HepG2 (cell line): ENCODE results near the gene CTSW. TPM values are rescaled to one million over a fixed set of nuclear protein-coding genes. Genes with fewer than 3 reads are reported as not detected.
A peak's percentile ranks its signal among the peaks of the same experiment; 100 is the strongest.

ENCODE experiments used
- DMTF1 ChIP-seq: sonication (generic); formaldehyde crosslinking; IDR thresholded peaks from 2 replicates; pipeline ENCODE4 v1.4.0; 2020; ENCODE audit warnings: mild to moderate bottlenecking, missing genetic modification reagents
- DNMT3B ChIP-seq: conservative IDR thresholded peaks from 2 replicates; pipeline ENCODE4 v1.6.1; 2016; ENCODE audit warnings: missing biosample characterization, control low read depth
- GZF1 ChIP-seq: sonication (generic); formaldehyde crosslinking; IDR thresholded peaks from 2 replicates; pipeline ENCODE4 v1.5.1; 2020; ENCODE audit warnings: mild to moderate bottlenecking, missing genetic modification reagents
- HDAC1 ChIP-seq: sonication (generic); formaldehyde crosslinking; IDR thresholded peaks from 2 replicates; pipeline ENCODE4 v1.5.1; 2020; ENCODE audit warnings: mild to moderate bottlenecking, missing genetic modification reagents
- MAZ ChIP-seq, 2 experiments: sonication (generic) in 1 of 2; formaldehyde crosslinking in 1 of 2; IDR thresholded peaks; 2 replicates each; pipeline versions ENCODE4 v1.5.0 to v1.6.1; 2012 to 2020; ENCODE audit warnings: low read depth in 2 of 2, mild to moderate bottlenecking in 2 of 2, borderline replicate concordance in 1 of 2, improper control_type of control experiment in 1 of 2, low read length in 1 of 2, missing genetic modification reagents in 1 of 2, moderate library complexity in 1 of 2
- MED1 ChIP-seq: sonication (generic); formaldehyde crosslinking; IDR thresholded peaks from 2 replicates; pipeline ENCODE4 v1.4.0; 2020; ENCODE audit warnings: missing genetic modification reagents
- MYPOP ChIP-seq: sonication (generic); formaldehyde crosslinking; IDR thresholded peaks from 2 replicates; pipeline ENCODE4 v1.8.1; 2023; ENCODE audit warnings: mild to moderate bottlenecking, moderate library complexity, missing genetic modification reagents
- RFXAP ChIP-seq: sonication (generic); formaldehyde crosslinking; IDR thresholded peaks from 2 replicates; pipeline ENCODE4 v1.4.0; 2020; ENCODE audit warnings: missing genetic modification reagents, borderline replicate concordance
- TFDP1 ChIP-seq: IDR thresholded peaks from 2 replicates; pipeline ENCODE4 v1.6.1; 2016; ENCODE audit warnings: missing compliant biosample characterization, missing genetic modification reagents, borderline replicate concordance
- ZBED4 ChIP-seq: sonication (generic); formaldehyde crosslinking; IDR thresholded peaks from 2 replicates; pipeline ENCODE4 v1.4.0; 2020; ENCODE audit warnings: missing genetic modification reagents, borderline replicate concordance
- ZNF205 ChIP-seq: IDR thresholded peaks from 2 replicates; pipeline ENCODE4 v1.6.1; 2018; ENCODE audit warnings: missing biosample characterization, missing genetic modification reagents
- ZNF260 ChIP-seq: sonication (generic); formaldehyde crosslinking; IDR thresholded peaks from 2 replicates; pipeline ENCODE4 v1.4.0; 2020; ENCODE audit warnings: missing genetic modification reagents, low read depth, mild to moderate bottlenecking, borderline replicate concordance
- ZNF747 ChIP-seq: sonication (generic); formaldehyde crosslinking; IDR thresholded peaks from 2 replicates; pipeline ENCODE4 v1.8.1; 2023; ENCODE audit warnings: missing genetic modification reagents, mild to moderate bottlenecking, borderline replicate concordance
- ZNF883 ChIP-seq: sonication (generic); formaldehyde crosslinking; IDR thresholded peaks from 2 replicates; pipeline ENCODE4 v1.5.1; 2020; ENCODE audit warnings: mild to moderate bottlenecking, missing genetic modification reagents; ENCODE audit errors: not compliant biosample characterization
- polyA plus RNA-seq, 8 experiments: library from polyadenylated mRNA; depleted of rRNA in 3 of 8; stranded (reverse) in 7 of 8; unstranded in 1 of 8; fragments of >200 nt; fragmentation: Illumina TruSeq in 4 of 8; extraction: Trizol in 4 of 8; gene quantifications; 2 replicates each; pipeline versions ENCODE4 v1.2.1 to v1.2.3, GENCODE V29; 2011 to 2016; ENCODE audit warnings: low read depth in 4 of 8, missing spikeins in 1 of 8, mixed read lengths in 1 of 8; ENCODE audit not compliant: insufficient read depth in 1 of 8
- total RNA-seq, 5 experiments: library from RNA; depleted of rRNA; stranded (reverse); fragments of >200 nt; fragmentation: Illumina TruSeq; extraction: Trizol; gene quantifications; 2 replicates each; pipeline ENCODE4 v1.2.3, GENCODE V29; 2016; ENCODE audit warnings: low read depth in 1 of 5

CTSW gene
- total and polyA plus RNA-seq, 2 of the 13 experiments (the other 11 are each of a cell fraction or from before 2014, with no cell fraction given): 0.09 TPM; not detected in 1

GRCh38 chr11:65918211-65919140 lies 38.8 kb downstream of the CTSW start, which contains the start of gene C11orf68 (continued):
- TF ChIP-seq ZBED4: no peak
- no peak for TF ChIP-seq DMTF1 (CRISPR knock-in tag)
- no peak for TF ChIP-seq MED1 (CRISPR knock-in tag)
- no peak for TF ChIP-seq RFXAP (CRISPR knock-in tag)
- TF ChIP-seq HDAC1 (CRISPR knock-in tag): peak; percentile 64; the same call in 1 of the 2 replicates
- no peak for TF ChIP-seq TFDP1 (CRISPR knock-in tag)
- 0 out of 2 replicates have a peak, but pooled peaks have one; percentile 14 for TF ChIP-seq ZNF205 (CRISPR knock-in tag)
- no peak for TF ChIP-seq GZF1 (CRISPR knock-in tag)
- TF ChIP-seq MYPOP (CRISPR knock-in tag): peak; percentile 68; the same call in 1 of the 2 replicates
- no peak for TF ChIP-seq ZNF747 (CRISPR knock-in tag)
- no peak for TF ChIP-seq DNMT3B (CRISPR knock-in tag)
- TF ChIP-seq MAZ (IDR thresholded peaks at IDR 0.05; ENCODE audit: borderline replicate concordance, low read depth, low read length): no peak
- TF ChIP-seq MAZ (CRISPR knock-in tag; IDR thresholded peaks at IDR 0.05; ENCODE audit: low read depth): no peak
- TF ChIP-seq ZNF260: no peak
- peak; percentile 8 for TF ChIP-seq ZNF883 (CRISPR knock-in tag)
